ENCODE data around the gene ADAMTS6.

ADAMTS6 gene

DNA sequence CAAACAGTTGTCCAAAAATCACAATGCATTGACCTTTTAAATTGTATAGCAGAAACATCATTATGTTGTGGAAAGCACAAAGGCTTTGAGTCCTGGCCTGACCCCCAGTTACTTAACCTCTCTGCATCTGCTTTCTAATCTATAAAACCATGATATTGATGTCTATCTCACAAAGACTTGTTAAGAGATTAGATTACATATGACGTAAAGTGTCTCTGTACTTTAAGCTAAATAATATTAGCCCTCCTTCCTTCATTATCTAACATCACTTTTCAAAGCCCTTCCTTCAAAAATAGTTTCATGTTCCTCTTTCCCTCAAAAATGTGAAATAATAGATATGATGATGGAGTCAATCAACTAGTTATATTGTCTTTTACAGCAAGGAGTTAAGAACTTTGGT lies 3.4 kb downstream of the ADAMTS6 start:
- Histone ChIP-seq H3K27me3 (ENCODE audit: insufficient read depth, low read depth, severe bottlenecking) (no peaks in the 10 kb centered on the region), H3K9me3 (ENCODE audit: severe bottlenecking) (no peaks in the 10 kb centered on the region), H3K4me3 (ENCODE audit: low read depth, low read length) (no peak overlapping the region), H3K27ac (no peak overlapping the region), H3K36me3 (no peaks in the 10 kb centered on the region)
- TF ChIP-seq, protein P1, sequence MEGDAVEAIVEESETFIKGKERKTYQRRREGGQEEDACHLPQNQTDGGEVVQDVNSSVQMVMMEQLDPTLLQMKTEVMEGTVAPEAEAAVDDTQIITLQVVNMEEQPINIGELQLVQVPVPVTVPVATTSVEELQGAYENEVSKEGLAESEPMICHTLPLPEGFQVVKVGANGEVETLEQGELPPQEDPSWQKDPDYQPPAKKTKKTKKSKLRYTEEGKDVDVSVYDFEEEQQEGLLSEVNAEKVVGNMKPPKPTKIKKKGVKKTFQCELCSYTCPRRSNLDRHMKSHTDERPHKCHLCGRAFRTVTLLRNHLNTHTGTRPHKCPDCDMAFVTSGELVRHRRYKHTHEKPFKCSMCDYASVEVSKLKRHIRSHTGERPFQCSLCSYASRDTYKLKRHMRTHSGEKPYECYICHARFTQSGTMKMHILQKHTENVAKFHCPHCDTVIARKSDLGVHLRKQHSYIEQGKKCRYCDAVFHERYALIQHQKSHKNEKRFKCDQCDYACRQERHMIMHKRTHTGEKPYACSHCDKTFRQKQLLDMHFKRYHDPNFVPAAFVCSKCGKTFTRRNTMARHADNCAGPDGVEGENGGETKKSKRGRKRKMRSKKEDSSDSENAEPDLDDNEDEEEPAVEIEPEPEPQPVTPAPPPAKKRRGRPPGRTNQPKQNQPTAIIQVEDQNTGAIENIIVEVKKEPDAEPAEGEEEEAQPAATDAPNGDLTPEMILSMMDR (IDR thresholded peaks at IDR 0.05; ENCODE audit: low read depth, low read length), result no peak
- DNase-seq, result no peak

DNA sequence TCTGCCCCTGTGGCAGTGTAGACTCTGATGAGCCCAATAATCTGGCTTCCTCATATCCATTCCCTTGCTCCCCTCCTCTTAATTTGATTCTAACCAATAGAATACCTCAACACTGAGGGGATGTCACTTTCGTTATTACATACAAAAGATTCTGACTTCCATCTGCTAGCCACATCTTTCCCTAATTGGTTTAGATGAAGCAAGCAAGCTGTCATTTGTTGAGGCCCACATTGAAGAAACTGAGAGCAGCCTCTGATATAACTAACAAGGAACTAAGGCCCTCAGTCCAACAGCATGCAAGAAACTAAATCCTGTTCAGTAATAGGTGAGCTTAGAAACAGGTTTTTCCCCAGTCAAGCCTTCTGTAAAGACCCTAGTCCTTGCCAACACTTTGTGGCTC lies 5.8 kb downstream of the ADAMTS6 start:
- Histone ChIP-seq H3K27ac (no peak overlapping the region), H3K27me3 (ENCODE audit: insufficient read depth, low read depth, severe bottlenecking) (no peaks in the 10 kb centered on the region), H3K9me3 (ENCODE audit: severe bottlenecking) (no peaks in the 10 kb centered on the region), H3K4me3 (ENCODE audit: low read depth, low read length) (no peak overlapping the region), H3K36me3 (no peaks in the 10 kb centered on the region)
- TF ChIP-seq, protein P1 (IDR thresholded peaks at IDR 0.05; ENCODE audit: low read depth, low read length), result no peak
- DNase-seq, result no peak

DNA sequence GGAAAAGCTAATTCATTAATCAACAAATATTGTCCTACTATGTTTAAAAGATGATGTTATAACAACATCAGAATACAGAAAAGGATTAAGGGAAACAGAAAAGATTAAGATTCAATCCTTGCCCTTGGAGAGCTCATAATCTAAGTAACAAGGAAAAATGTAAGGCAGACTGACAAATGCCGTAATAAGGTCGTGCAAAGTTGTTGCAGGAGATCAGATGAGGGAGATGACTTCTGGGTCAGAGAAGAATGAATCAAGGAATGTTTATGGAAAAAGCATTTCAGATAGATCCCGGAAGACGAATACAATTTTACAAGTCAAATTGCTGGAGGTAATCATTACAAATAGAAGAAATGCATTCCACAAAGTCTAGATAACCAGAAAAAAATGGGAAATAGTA lies 6.4 kb downstream of the ADAMTS6 start:
- Histone ChIP-seq H3K36me3 (no peaks in the 10 kb centered on the region), H3K9me3 (ENCODE audit: severe bottlenecking) (no peaks in the 10 kb centered on the region), H3K27me3 (ENCODE audit: insufficient read depth, low read depth, severe bottlenecking) (no peaks in the 10 kb centered on the region), H3K27ac (no peak overlapping the region), H3K4me3 (ENCODE audit: low read depth, low read length) (no peak overlapping the region)
- DNase-seq, result no peak
- TF ChIP-seq, protein P1 (IDR thresholded peaks at IDR 0.05; ENCODE audit: low read depth, low read length), result no peak

DNA sequence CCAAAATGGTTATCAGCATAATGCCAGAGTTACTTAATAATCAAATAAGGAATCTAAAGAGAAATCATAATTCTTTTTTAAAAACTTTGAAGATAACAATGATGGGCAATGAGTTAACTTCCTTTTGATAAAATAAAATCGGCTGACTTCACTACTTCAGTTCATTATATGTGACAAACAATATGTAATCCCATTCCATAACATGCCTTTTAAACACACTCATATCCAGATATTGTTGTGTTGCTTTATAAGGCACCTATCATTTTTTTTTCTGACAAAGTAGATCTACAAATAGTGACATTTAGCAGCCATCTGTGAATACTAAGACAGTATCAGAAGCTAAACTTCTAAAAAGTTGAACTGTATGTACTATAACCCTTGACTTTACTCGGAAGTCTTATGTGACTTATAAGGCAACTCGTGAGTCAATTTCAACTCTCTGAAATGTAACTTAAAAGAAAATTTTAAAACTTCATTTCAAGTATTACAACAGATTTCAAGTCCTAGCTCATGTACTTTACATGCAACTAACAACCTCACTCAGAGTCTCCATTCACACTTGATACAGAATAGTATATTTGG lies 7.5 kb downstream of the ADAMTS6 start:
- no peak overlapping the region for H3K4me3 ChIP-seq (ENCODE audit: low read depth, low read length)
- H3K27me3 ChIP-seq (ENCODE audit: insufficient read depth, low read depth, severe bottlenecking), result no peaks in the 10 kb centered on the region
- TF ChIP-seq, protein P1 (IDR thresholded peaks at IDR 0.05; ENCODE audit: low read depth, low read length), result no peak
- no peak for DNase-seq
- no peaks in the 10 kb centered on the region for H3K9me3 ChIP-seq (ENCODE audit: severe bottlenecking)
- H3K27ac ChIP-seq, result no peak overlapping the region
- H3K36me3 ChIP-seq, result no peaks in the 10 kb centered on the region

DNA sequence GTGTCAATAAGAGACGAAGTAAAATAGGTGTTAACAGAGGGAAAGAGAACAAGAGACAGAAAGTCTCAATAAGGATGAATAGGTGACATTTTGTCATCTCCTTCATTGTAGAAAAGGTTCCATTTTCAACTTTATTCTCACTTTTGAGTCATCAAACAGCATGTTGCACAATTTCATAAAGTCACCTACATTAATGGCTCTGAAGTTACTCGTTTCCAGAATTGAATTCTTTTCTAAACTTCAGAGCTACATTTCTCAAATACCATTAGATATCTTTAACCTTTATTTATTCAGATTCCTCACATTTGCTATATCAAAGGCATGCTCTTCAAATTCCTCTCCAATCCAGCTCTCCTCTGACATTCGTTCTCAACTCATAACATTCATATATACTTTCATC lies 13.1 kb downstream of the ADAMTS6 start:
- H3K4me3 ChIP-seq (ENCODE audit: low read depth, low read length), result no peak overlapping the region
- no peak for DNase-seq
- no peaks in the 10 kb centered on the region for H3K36me3 ChIP-seq
- TF ChIP-seq, protein P1 (IDR thresholded peaks at IDR 0.05; ENCODE audit: low read depth, low read length), result no peak
- H3K27ac ChIP-seq, result no peak overlapping the region
- H3K9me3 ChIP-seq (ENCODE audit: severe bottlenecking), result no peaks in the 10 kb centered on the region
- no peaks in the 10 kb centered on the region for H3K27me3 ChIP-seq (ENCODE audit: insufficient read depth, low read depth, severe bottlenecking)

DNA sequence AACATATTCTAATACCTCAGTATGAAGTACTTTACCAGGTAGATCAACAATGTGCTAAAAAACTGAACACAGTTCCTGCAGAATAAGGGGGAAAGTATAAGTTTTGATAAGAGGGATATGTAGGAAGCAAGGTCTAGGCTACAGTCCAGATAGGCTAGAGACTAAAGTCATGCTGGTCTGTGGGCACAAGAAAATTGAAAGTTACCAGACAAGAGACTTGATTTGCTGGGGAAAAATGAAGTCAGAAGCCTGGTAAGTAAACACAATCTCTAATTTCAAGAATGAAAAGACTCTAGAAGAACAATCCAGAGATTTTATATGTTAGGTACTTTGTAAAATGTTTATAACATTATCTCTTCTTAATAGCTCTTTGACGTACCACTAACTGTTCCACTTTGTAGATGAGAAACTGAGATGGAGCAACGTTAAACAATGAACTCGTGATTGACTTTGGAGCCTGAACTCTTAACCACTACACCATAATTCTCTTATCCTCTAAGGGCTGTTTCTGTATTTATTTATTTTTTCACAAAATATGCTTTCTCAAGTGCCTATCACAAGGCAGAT lies 19.5 kb downstream of the ADAMTS6 start:
- no peak overlapping the region for H3K4me3 ChIP-seq (ENCODE audit: low read depth, low read length)
- H3K27ac ChIP-seq, result no peak overlapping the region
- no peaks in the 10 kb centered on the region for H3K36me3 ChIP-seq
- H3K27me3 ChIP-seq (ENCODE audit: insufficient read depth, low read depth, severe bottlenecking), result no peaks in the 10 kb centered on the region
- DNase-seq, result no peak
- TF ChIP-seq, protein P1 (IDR thresholded peaks at IDR 0.05; ENCODE audit: low read depth, low read length), result no peak
- H3K9me3 ChIP-seq (ENCODE audit: severe bottlenecking), result no peaks in the 10 kb centered on the region
